ENCODE measurements around the gene ACOXL. TPM values are rescaled to one million over a fixed set of nuclear protein-coding genes. Genes with fewer than 3 reads are reported as not detected.
A peak's percentile ranks its signal among the peaks of the same experiment; 100 is the strongest.

ACOXL gene
- total and polyA plus RNA-seq, 2 donors (not counting 3 experiments of a cell fraction or from before 2014, with no cell fraction given) = not detected

GRCh38 chr2:110853516-110853915, 121.1 kb downstream of the ACOXL start:
- Histone ChIP-seq H3K27ac (ENCODE audit: insufficient read depth, low read depth, low read length) (no peak overlapping the region), H3K9ac (replicated peaks; ENCODE audit: extremely low read depth, insufficient read depth, low read length) (no peak overlapping the region), H3K9me1 (replicated peaks; ENCODE audit: control insufficient read depth, extremely low read depth, insufficient read depth, low read length) (no peaks in the 10 kb centered on the region), H3K79me2 (ENCODE audit: control insufficient read depth, insufficient read depth, low read length) (no peaks in the 10 kb centered on the region), H3K4me3 (replicated peaks in 1 of 3; ENCODE audit: insufficient read depth in 1 of 3, low read depth in 1 of 3, low read length in 3 of 3) (no peak overlapping the region), H3K9me3 (replicated peaks; ENCODE audit: control insufficient read depth, insufficient read depth, low read length) (no peaks in the 10 kb centered on the region), H3K27me3 (ENCODE audit: control insufficient read depth in 2 of 2, insufficient read depth in 2 of 2, low read length in 2 of 2) (peaks cover under 1 to 4% of the 10 kb centered on the region in 2 experiments), H4K20me1 (replicated peaks; ENCODE audit: control insufficient read depth, extremely low read depth, insufficient read depth, low read length) (no peaks in the 10 kb centered on the region), H3K4me1 (ENCODE audit: control insufficient read depth, extremely low read depth, insufficient read depth, low read length) (no peaks in the 10 kb centered on the region), H2AFZ (ENCODE audit: low read depth, low read length) (no peak overlapping the region), H3K4me2 (ENCODE audit: insufficient read depth, low read length) (no peak overlapping the region), H3K36me3 (ENCODE audit: control insufficient read depth in 2 of 2, extremely low read depth in 1 of 2, insufficient read depth in 2 of 2, low read length in 2 of 2) (no peaks in the 10 kb centered on the region)
- FAIRE-seq (peak; percentile 67), DNase-seq (ENCODE audit: low read depth, low spot score) (peak; percentile 25)
- POLR2A ChIA-PET = no interaction called here
- CTCF ChIA-PET = interaction anchor here (0.6 to 2.6 kb wide), 6 partner anchors 9 to 343 kb away, joined by 3 to 11 read pairs (median 4); no protein-coding TSS in a partner anchor
- no TSS peak for BruUV-seq (replicated peaks)
- no peak for TF ChIP-seq FOS (IDR thresholded peaks at IDR 0.05; ENCODE audit: borderline replicate concordance, insufficient read depth, low read length)
- peak; percentile 57 to 76 for TF ChIP-seq CTCF (IDR thresholded peaks at IDR 0.05; ENCODE audit: extremely low read depth in 1 of 2, insufficient read depth in 1 of 2, low read depth in 1 of 2, low read length in 2 of 2)
- intact Hi-C loops (cut with micrococcal nuclease) = no loop called here
- dilution Hi-C loops (cut with MboI; ENCODE audit: extremely low pct_ligation_motif_present, low sequenced_read_pairs) = no loop called here

GRCh38 chr2:110853948-110854347, 121.6 kb downstream of the ACOXL start:
- no peak overlapping the region for H3K4me2 ChIP-seq (ENCODE audit: insufficient read depth, low read length)
- FAIRE-seq (no peak), DNase-seq (ENCODE audit: low read depth, low spot score) (no peak)
- ChIA-PET CTCF (interaction anchor here (0.6 to 2.6 kb wide), 6 partner anchors 8 to 343 kb away, joined by 3 to 11 read pairs (median 4); no protein-coding TSS in a partner anchor), POLR2A (no interaction called here)
- H3K9me3 ChIP-seq (replicated peaks; ENCODE audit: control insufficient read depth, insufficient read depth, low read length) = no peaks in the 10 kb centered on the region
- peaks cover 0 to 4% of the 10 kb centered on the region in 2 experiments for H3K27me3 ChIP-seq (ENCODE audit: control insufficient read depth in 2 of 2, insufficient read depth in 2 of 2, low read length in 2 of 2)
- TF ChIP-seq MAX (IDR thresholded peaks at IDR 0.05; ENCODE audit: insufficient read depth, insufficient read length) = no peak
- TF ChIP-seq GATA2 (IDR thresholded peaks at IDR 0.05; ENCODE audit: insufficient read depth, insufficient read length, low read depth, low read length) = no peak
- no peak for TF ChIP-seq POLR2AphosphoS5 (IDR thresholded peaks at IDR 0.05; ENCODE audit: insufficient read depth, low read depth, low read length)
- TF ChIP-seq MYC (IDR thresholded peaks at IDR 0.05; ENCODE audit: low read depth, low read length) = no peak
- no peak for TF ChIP-seq FOS (IDR thresholded peaks at IDR 0.05; ENCODE audit: borderline replicate concordance, insufficient read depth, low read length)
- TF ChIP-seq POLR2A (IDR thresholded peaks at IDR 0.05; ENCODE audit: low read depth, low read length) = no peak
- no peak for TF ChIP-seq EZH2 (IDR thresholded peaks at IDR 0.05; ENCODE audit: borderline replicate concordance, low read depth, low read length, severe bottlenecking)
- no peak for TF ChIP-seq JUN (IDR thresholded peaks at IDR 0.05; ENCODE audit: borderline replicate concordance, insufficient read depth, insufficient read length, low read depth)
- no peak for TF ChIP-seq CTCF (IDR thresholded peaks at IDR 0.05; ENCODE audit: extremely low read depth in 1 of 2, insufficient read depth in 1 of 2, low read depth in 1 of 2, low read length in 2 of 2)
- no peaks in the 10 kb centered on the region for H3K36me3 ChIP-seq (ENCODE audit: control insufficient read depth in 2 of 2, extremely low read depth in 1 of 2, insufficient read depth in 2 of 2, low read length in 2 of 2)
- no peak overlapping the region for H3K27ac ChIP-seq (ENCODE audit: insufficient read depth, low read depth, low read length)
- no peaks in the 10 kb centered on the region for H3K79me2 ChIP-seq (ENCODE audit: control insufficient read depth, insufficient read depth, low read length)
- no peak overlapping the region for H3K9ac ChIP-seq (replicated peaks; ENCODE audit: extremely low read depth, insufficient read depth, low read length)
- H3K9me1 ChIP-seq (replicated peaks; ENCODE audit: control insufficient read depth, extremely low read depth, insufficient read depth, low read length) = no peaks in the 10 kb centered on the region
- no peaks in the 10 kb centered on the region for H4K20me1 ChIP-seq (replicated peaks; ENCODE audit: control insufficient read depth, extremely low read depth, insufficient read depth, low read length)
- no peaks in the 10 kb centered on the region for H3K4me1 ChIP-seq (ENCODE audit: control insufficient read depth, extremely low read depth, insufficient read depth, low read length)
- intact Hi-C loops (cut with micrococcal nuclease) (no loop called here), dilution Hi-C loops (cut with MboI; ENCODE audit: extremely low pct_ligation_motif_present, low sequenced_read_pairs) (no loop called here)
- no peak overlapping the region for H3K4me3 ChIP-seq (replicated peaks in 1 of 3; ENCODE audit: insufficient read depth in 1 of 3, low read depth in 1 of 3, low read length in 3 of 3)
- no TSS peak for BruUV-seq (replicated peaks)
- no peak overlapping the region for H2AFZ ChIP-seq (ENCODE audit: low read depth, low read length)
